Natural killer cell (primary cell): ENCODE measurements around the gene RAPGEF4. TPM values are rescaled to one million over a fixed set of nuclear protein-coding genes. Genes with fewer than 3 reads are reported as not detected.

Experiments used
- ATAC-seq, 3 donors: fragments of 150-1000 bp in 2 of 3; fragments of 200-7000 bp in 1 of 3; cut with Tn5 transposase; 1 replicate in 1 of 3; 2 replicates in 2 of 3; pipeline ENCODE4 v1.10.0; 2021; ENCODE audit warnings: mild to moderate bottlenecking in 2 of 3, moderate library complexity in 2 of 3
- DNase-seq, 2 donors: peaks; one replicate each; pipeline versions ENCODE4 v3.0.0 to v3.0.0-alpha.2; 2013 to 2021; ENCODE audit warnings: mixed read lengths in 1 of 2
- H3K27ac ChIP-seq: one replicate; pipeline ENCODE4 v1.5.1; 2013; ENCODE audit warnings: mild to moderate bottlenecking, low read length
- H3K27me3 ChIP-seq: one replicate; pipeline ENCODE4 v1.6.1; 2013; ENCODE audit warnings: low read length; ENCODE audit not compliant: control insufficient read depth, insufficient read depth
- H3K36me3 ChIP-seq: one replicate; pipeline ENCODE4 v1.6.1; 2013; ENCODE audit warnings: low read length; ENCODE audit not compliant: control insufficient read depth, insufficient read depth
- H3K4me1 ChIP-seq: one replicate; pipeline ENCODE4 v1.6.1; 2013; ENCODE audit warnings: low read length; ENCODE audit not compliant: control insufficient read depth, insufficient read depth
- H3K4me3 ChIP-seq: one replicate; pipeline ENCODE4 v1.5.1; 2013; ENCODE audit warnings: low read length
- H3K9me3 ChIP-seq: one replicate; pipeline ENCODE4 v1.6.1; 2013; ENCODE audit warnings: low read length; ENCODE audit not compliant: control insufficient read depth, insufficient read depth
- H3K27ac Mint-ChIP-seq, 2 donors: one replicate each; pipeline ENCODE4 v1.8.0; 2022; ENCODE audit warnings: mild to moderate bottlenecking in 2 of 2, mixed read lengths in 2 of 2, moderate library complexity in 1 of 2
- H3K27me3 Mint-ChIP-seq, 2 donors: one replicate each; pipeline ENCODE4 v1.8.0; 2022; ENCODE audit warnings: low read depth in 2 of 2, mixed read lengths in 2 of 2
- H3K36me3 Mint-ChIP-seq: one replicate; pipeline ENCODE4 v1.8.0; 2022; ENCODE audit warnings: mixed read lengths
- H3K4me1 Mint-ChIP-seq, 2 donors: one replicate each; pipeline ENCODE4 v1.8.0; 2022; ENCODE audit warnings: mixed read lengths in 2 of 2
- H3K4me3 Mint-ChIP-seq: one replicate; pipeline ENCODE4 v1.8.0; 2022; ENCODE audit warnings: mild to moderate bottlenecking, moderate library complexity, mixed read lengths
- H3K9me3 Mint-ChIP-seq, 2 donors: one replicate each; pipeline ENCODE4 v1.8.0; 2022; ENCODE audit warnings: mixed read lengths in 2 of 2
- WGBS: methylation state at CpG from one replicate; pipeline ENCODE4 v1.1.7; 2013; ENCODE audit warnings: missing lambda C conversion rate; ENCODE audit not compliant: insufficient coverage; 5-methylcytosine and 5-hydroxymethylcytosine counted together
- intact Hi-C: fragments of 100-400 bp; cut with micrococcal nuclease; formaldehyde crosslinking; loops from one replicate; pipeline ENCODE4 v1.14.2; 2022
- total RNA-seq, 4 donors: library from RNA; stranded (reverse); fragments of 120-200 nt in 1 of 4; gene quantifications; one replicate each; pipeline versions ENCODE4 v1.2.3 to v1.2.4, GENCODE V29; 2013 to 2022
- TF ChIP-seq, protein P1 (sequence below): fragments of 200-600 bp; IDR thresholded peaks from one replicate; pipeline ENCODE4 v1.8.0; 2022; ENCODE audit warnings: antibody characterized with exemption

Gene RAPGEF4
- total RNA-seq, 3 donors from 2014 or later (not counting 1 experiment from before 2014, with no cell fraction given), result 0.50 TPM; not detected in 2

- H3K27ac Mint-ChIP-seq, result no peak overlapping the region
Measured at GRCh38 chr2:172842511-172843265, 107.0 kb downstream of the RAPGEF4 start.

DNA sequence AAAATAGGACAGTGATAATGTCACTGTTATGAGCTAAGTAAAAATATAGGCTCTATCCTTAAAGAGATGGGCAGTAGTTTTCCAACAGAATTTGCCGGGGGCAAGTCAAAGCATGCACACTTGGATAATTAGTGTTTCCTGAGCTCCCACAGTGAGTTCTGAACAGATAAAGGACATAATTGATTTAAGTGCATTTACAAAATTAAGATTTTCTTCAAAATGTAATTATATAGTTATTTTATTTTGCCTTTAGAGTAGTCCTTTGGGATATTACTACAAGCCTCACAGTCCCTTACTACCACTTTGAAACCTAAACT lies 107.6 kb downstream of the RAPGEF4 start:
- Histone ChIP-seq H3K36me3 (no peaks in the 10 kb centered on the region), H3K9me3 (no peaks in the 10 kb centered on the region), H3K4me3 (no peak overlapping the region), H3K27ac (no peak overlapping the region), H3K27me3 (no peaks in the 10 kb centered on the region), H3K4me1 (no peaks in the 10 kb centered on the region)
- Mint-ChIP-seq H3K27me3 (peaks cover 0 to 3% of the 10 kb centered on the region in 2 donors), H3K4me1 (no peaks in the 10 kb centered on the region), H3K4me3 (no peak overlapping the region), H3K36me3 (no peaks in the 10 kb centered on the region), H3K27ac (no peak overlapping the region), H3K9me3 (no peaks in the 10 kb centered on the region)
- WGBS, result 89% methylated on average over 1 of the region's 1 CpG
- DNase-seq (no peak), ATAC-seq (no peak)
- intact Hi-C loops, result no loop called here
- TF ChIP-seq, protein P1, sequence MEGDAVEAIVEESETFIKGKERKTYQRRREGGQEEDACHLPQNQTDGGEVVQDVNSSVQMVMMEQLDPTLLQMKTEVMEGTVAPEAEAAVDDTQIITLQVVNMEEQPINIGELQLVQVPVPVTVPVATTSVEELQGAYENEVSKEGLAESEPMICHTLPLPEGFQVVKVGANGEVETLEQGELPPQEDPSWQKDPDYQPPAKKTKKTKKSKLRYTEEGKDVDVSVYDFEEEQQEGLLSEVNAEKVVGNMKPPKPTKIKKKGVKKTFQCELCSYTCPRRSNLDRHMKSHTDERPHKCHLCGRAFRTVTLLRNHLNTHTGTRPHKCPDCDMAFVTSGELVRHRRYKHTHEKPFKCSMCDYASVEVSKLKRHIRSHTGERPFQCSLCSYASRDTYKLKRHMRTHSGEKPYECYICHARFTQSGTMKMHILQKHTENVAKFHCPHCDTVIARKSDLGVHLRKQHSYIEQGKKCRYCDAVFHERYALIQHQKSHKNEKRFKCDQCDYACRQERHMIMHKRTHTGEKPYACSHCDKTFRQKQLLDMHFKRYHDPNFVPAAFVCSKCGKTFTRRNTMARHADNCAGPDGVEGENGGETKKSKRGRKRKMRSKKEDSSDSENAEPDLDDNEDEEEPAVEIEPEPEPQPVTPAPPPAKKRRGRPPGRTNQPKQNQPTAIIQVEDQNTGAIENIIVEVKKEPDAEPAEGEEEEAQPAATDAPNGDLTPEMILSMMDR, result no peak

More at GRCh38 chr2:172842511-172843265, 107.0 kb downstream of the RAPGEF4 start:
- no peak overlapping the region for H3K27ac ChIP-seq
- Mint-ChIP-seq H3K4me3 (no peak overlapping the region), H3K27me3 (peaks cover 0 to 3% of the 10 kb centered on the region in 2 donors), H3K9me3 (no peaks in the 10 kb centered on the region), H3K36me3 (no peaks in the 10 kb centered on the region), H3K4me1 (no peaks in the 10 kb centered on the region)
- no peaks in the 10 kb centered on the region for H3K27me3 ChIP-seq
- H3K36me3 ChIP-seq, result no peaks in the 10 kb centered on the region
- no peak overlapping the region for H3K4me3 ChIP-seq
- intact Hi-C loops, result no loop called here
- no peaks in the 10 kb centered on the region for H3K9me3 ChIP-seq
- DNase-seq (no peak), ATAC-seq (no peak)
- no peaks in the 10 kb centered on the region for H3K4me1 ChIP-seq
- 83% methylated on average over 5 of the region's 5 CpGs for WGBS
- TF ChIP-seq, protein P1, result no peak

GRCh38 chr2:172843902-172844715 lies 108.5 kb downstream of the RAPGEF4 start:
- H3K4me1 ChIP-seq, result no peaks in the 10 kb centered on the region
- Mint-ChIP-seq H3K4me3 (no peak overlapping the region), H3K27me3 (peaks cover 0 to 3% of the 10 kb centered on the region in 2 donors), H3K36me3 (no peaks in the 10 kb centered on the region), H3K9me3 (no peaks in the 10 kb centered on the region), H3K4me1 (no peaks in the 10 kb centered on the region), H3K27ac (no peak overlapping the region)
- ATAC-seq (no peak), DNase-seq (no peak)
- TF ChIP-seq, protein P1, result no peak
- H3K4me3 ChIP-seq, result no peak overlapping the region
- intact Hi-C loops, result no loop called here
- no peaks in the 10 kb centered on the region for H3K9me3 ChIP-seq
- no peaks in the 10 kb centered on the region for H3K36me3 ChIP-seq
- no peak overlapping the region for H3K27ac ChIP-seq
- H3K27me3 ChIP-seq, result no peaks in the 10 kb centered on the region
- WGBS, result 83% methylated on average over 6 of the region's 6 CpGs
